HepG2 (cell line): Measurements from ENCODE around the gene VWCE. TPM values are rescaled to one million over a fixed set of nuclear protein-coding genes. Genes with fewer than 3 reads are reported as not detected.
"Not testable (repeated sequence)": the region's sequence is repeated elsewhere in the genome, so short reads cannot be mapped to it uniquely, and the experiment has no call there.

Source experiments
- ATAC-seq: fragments of 200-7000 bp; cut with Tn5 transposase; 3 replicates; pipeline ENCODE4 v1.9.1; 2020; ENCODE audit warnings: mild to moderate bottlenecking, moderate library complexity
- BruUV-seq: library from RNA; stranded (reverse); fragments of 400-500 nt; replicated peaks from 2 replicates; lab custom pipeline; 2021; lab: Mats Ljungman, UMichigan
- CTCF ChIA-PET: fragments of 300-600 bp; formaldehyde crosslinking; extraction: SDS; loops from one replicate; lab custom pipeline; 2021; ENCODE audit warnings: low total read pairs, inconsistent platforms, low intra/inter-chr PET ratio; lab: Yijun Ruan, JAX
- POLR2A ChIA-PET: fragments of 350-600 bp; sonication (Branson Sonifier 250); formaldehyde crosslinking; loops from one replicate; lab custom pipeline; 2020; ENCODE audit warnings: antibody characterized with exemption, inconsistent platforms; lab: Yijun Ruan, JAX
- DNase-seq: peaks from one replicate; pipeline ENCODE4 v3.0.0-alpha.2; 2015; ENCODE audit warnings: low spot score
- FAIRE-seq: peaks from 3 replicates; lab custom pipeline; 2011; peaks lifted over from hg19 to GRCh38; lab: Jason Lieb, UNC
- H2AFZ ChIP-seq: one replicate; pipeline ENCODE4 v1.6.1; 2011; ENCODE audit warnings: low read length, inconsistent platforms
- H3K27ac ChIP-seq: fragments of 300-600 bp; 3 replicates; pipeline ENCODE4 v1.8.0; 2011; ENCODE audit warnings: mixed run types, mild to moderate bottlenecking, mixed read lengths, low read length, inconsistent platforms; ENCODE audit not compliant: insufficient read depth; ENCODE audit errors: extremely low read length
- H3K27me3 ChIP-seq, 2 experiments: fragments of 200-600 bp in 1 of 2; 2 replicates in 1 of 2; 3 replicates in 1 of 2; pipeline versions ENCODE4 v1.6.0 to v1.8.0; 2011; ENCODE audit warnings: low read length in 2 of 2, mild to moderate bottlenecking in 2 of 2, moderate library complexity in 2 of 2, inconsistent platforms in 1 of 2; ENCODE audit not compliant: insufficient read depth in 2 of 2, control insufficient read depth in 1 of 2
- H3K36me3 ChIP-seq, 2 experiments: fragments of 200-600 bp in 1 of 2; replicated peaks in 1 of 2; 2 replicates in 1 of 2; 3 replicates in 1 of 2; pipeline versions ENCODE4 v1.5.1 to v1.8.0; 2011; ENCODE audit warnings: low read length in 2 of 2, inconsistent platforms in 1 of 2; ENCODE audit not compliant: insufficient read depth in 2 of 2, control insufficient read depth in 1 of 2
- H3K4me1 ChIP-seq: 2 replicates; pipeline ENCODE4 v1.5.1; 2012; ENCODE audit warnings: low read length, inconsistent platforms; ENCODE audit not compliant: insufficient read depth
- H3K4me2 ChIP-seq: 2 replicates; pipeline ENCODE4 v1.6.0; 2011; ENCODE audit warnings: low read depth, low read length, inconsistent platforms
- H3K4me3 ChIP-seq, 3 experiments: fragments of 200-600 bp in 1 of 3; sonication (generic), shearing (Covaris generic) in 1 of 3; replicated peaks in 1 of 3; 2 replicates each; pipeline ENCODE4 v1.5.1; 2011 to 2016; ENCODE audit warnings: low read length in 3 of 3, inconsistent platforms in 2 of 3, low read depth in 2 of 3, mild to moderate bottlenecking in 2 of 3, control low read depth in 1 of 3, mixed read lengths in 1 of 3; ENCODE audit not compliant: insufficient read depth in 1 of 3
- H3K79me2 ChIP-seq: one replicate; pipeline ENCODE4 v1.6.1; 2011; ENCODE audit warnings: low read length, inconsistent platforms; ENCODE audit not compliant: insufficient read depth
- H3K9ac ChIP-seq: 2 replicates; pipeline ENCODE4 v1.6.0; 2011; ENCODE audit warnings: mild to moderate bottlenecking, low read depth, low read length, inconsistent platforms; ENCODE audit not compliant: insufficient read depth
- H3K9me3 ChIP-seq: 2 replicates; pipeline ENCODE4 v1.5.1; 2012; ENCODE audit warnings: mild to moderate bottlenecking, low read length
- H4K20me1 ChIP-seq: 2 replicates; pipeline ENCODE4 v1.6.0; 2011; ENCODE audit warnings: inconsistent platforms, mild to moderate bottlenecking, low read length, moderate library complexity; ENCODE audit not compliant: insufficient read depth
- WGBS: methylation state at CpG from one replicate; pipeline ENCODE4 v1.1.6; 2017; ENCODE audit warnings: low lambda C conversion rate; 5-methylcytosine and 5-hydroxymethylcytosine counted together
- in situ Hi-C: cut with HindIII; loops from 2 replicates; pipeline ENCODE4 v1.10.0; 2017; ENCODE audit warnings: low pct_unique_long_range_greater_than_20kb; ENCODE audit not compliant: extremely low pct_ligation_motif_present
- intact Hi-C: fragments of 100-400 bp; cut with micrococcal nuclease; formaldehyde crosslinking; loops from one replicate; pipeline ENCODE4 v1.10.0; 2022; ENCODE audit not compliant: unreplicated experiment
- polyA plus RNA-seq, 8 experiments: library from polyadenylated mRNA; depleted of rRNA in 3 of 8; stranded (reverse) in 7 of 8; unstranded in 1 of 8; fragments of >200 nt; fragmentation: Illumina TruSeq in 4 of 8; extraction: Trizol in 4 of 8; gene quantifications; 2 replicates each; pipeline versions ENCODE4 v1.2.1 to v1.2.3, GENCODE V29; 2011 to 2016; ENCODE audit warnings: low read depth in 4 of 8, missing spikeins in 1 of 8, mixed read lengths in 1 of 8; ENCODE audit not compliant: insufficient read depth in 1 of 8
- total RNA-seq, 5 experiments: library from RNA; depleted of rRNA; stranded (reverse); fragments of >200 nt; fragmentation: Illumina TruSeq; extraction: Trizol; gene quantifications; 2 replicates each; pipeline ENCODE4 v1.2.3, GENCODE V29; 2016; ENCODE audit warnings: low read depth in 1 of 5

Gene VWCE
- total and polyA plus RNA-seq, 2 of the 13 experiments (the other 11 are each of a cell fraction or from before 2014, with no cell fraction given), result 27.6 to 58.3 TPM

DNA sequence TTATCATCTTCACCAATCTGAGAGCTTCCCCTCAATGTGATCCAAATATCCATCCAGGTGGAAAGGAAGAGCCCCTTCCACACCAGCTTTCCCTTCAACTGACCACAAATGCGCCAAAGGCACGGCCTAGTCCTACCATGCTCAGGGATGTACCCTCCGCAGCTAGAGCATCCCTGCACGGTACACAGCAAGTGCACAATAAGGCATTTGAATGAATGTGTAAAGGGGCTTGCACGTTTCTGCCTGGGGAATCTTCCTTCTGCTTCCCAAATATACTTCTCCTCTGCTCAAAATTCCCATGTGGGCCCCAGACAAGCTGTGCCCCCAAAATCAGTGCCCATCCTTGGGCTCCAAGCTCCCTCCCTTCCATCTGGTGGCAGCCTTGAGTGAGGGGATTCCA, 76.1 kb downstream of the VWCE start:
- H3K27me3 ChIP-seq, in situ Hi-C loops, H3K9me3 ChIP-seq, H2AFZ ChIP-seq, H3K36me3 ChIP-seq, H3K9ac ChIP-seq, intact Hi-C loops, H3K79me2 ChIP-seq, H3K4me2 ChIP-seq, FAIRE-seq, DNase-seq, CTCF ChIA-PET, H3K4me1 ChIP-seq, BruUV-seq, ATAC-seq, H3K27ac ChIP-seq, POLR2A ChIA-PET, H3K4me3 ChIP-seq, H4K20me1 ChIP-seq: not testable (repeated sequence)
- 5% methylated on average over 5 of the region's 5 CpGs for WGBS

- CTCF ChIA-PET, H2AFZ ChIP-seq, H3K4me3 ChIP-seq, H3K9ac ChIP-seq, in situ Hi-C loops, FAIRE-seq, H3K4me1 ChIP-seq, H3K4me2 ChIP-seq, POLR2A ChIA-PET, H3K27me3 ChIP-seq, DNase-seq, ATAC-seq, BruUV-seq, intact Hi-C loops, H3K36me3 ChIP-seq, H4K20me1 ChIP-seq, H3K9me3 ChIP-seq, H3K79me2 ChIP-seq, H3K27ac ChIP-seq: not testable (repeated sequence)
- WGBS, result no CpG with 5 or more reads among the region's 4 CpGs
Measured at GRCh38 chr11:61218306-61218705, 76.8 kb downstream of the VWCE start.

DNA sequence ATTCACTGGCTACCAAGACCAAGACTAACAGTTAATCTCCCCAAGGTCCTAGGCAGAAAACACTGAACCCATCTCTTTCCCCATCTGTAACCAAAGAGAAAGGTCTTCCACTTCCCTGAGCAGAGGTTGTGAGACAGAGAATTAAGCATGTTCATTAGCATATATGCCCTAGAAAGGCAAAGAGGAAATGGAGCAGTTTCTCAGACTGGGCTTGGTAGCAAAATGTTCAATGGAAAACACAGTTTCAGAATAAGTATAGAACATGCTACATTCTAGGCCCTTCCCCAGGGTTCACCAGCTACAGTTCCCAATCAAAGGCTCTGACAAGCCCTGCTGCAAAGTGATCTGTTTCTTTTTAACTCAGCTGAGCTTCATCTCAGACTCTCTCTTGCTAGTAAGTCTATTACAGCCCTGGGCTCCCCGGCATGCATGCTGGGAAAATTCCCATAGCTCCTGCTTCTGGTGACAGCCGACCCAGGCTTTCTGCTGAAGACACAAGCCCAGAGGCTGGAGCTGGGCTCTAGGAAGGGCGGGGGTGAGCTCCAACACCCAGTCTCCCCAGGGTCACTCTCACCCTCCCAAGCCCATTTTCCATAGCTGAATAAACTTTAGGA, 81.3 kb downstream of the VWCE start:
- ATAC-seq, H3K4me3 ChIP-seq: not testable (repeated sequence)

DNA sequence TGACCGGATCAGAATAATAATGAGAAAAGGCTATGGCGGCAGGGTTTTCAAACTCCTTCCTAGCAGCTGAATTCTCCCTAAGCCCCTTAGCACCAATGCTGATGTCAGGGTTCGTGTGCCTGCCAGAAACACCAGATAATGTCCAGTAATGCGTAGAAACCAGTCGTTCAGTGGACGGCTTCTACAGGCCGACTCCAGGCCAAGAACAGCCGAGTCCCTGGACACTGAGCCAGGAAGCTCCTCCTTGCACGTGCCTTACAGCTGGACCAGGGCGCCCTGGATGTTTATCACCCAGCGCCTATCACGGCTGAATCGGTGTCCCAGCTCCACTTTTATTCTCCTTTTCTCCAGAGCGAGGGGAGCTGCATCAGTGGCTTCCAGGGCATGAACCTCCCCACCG, 82.9 kb downstream of the VWCE start:
- H3K9me3 ChIP-seq, H3K79me2 ChIP-seq, H2AFZ ChIP-seq, in situ Hi-C loops, H3K27me3 ChIP-seq, FAIRE-seq, H3K27ac ChIP-seq, BruUV-seq, H3K4me2 ChIP-seq, H3K4me3 ChIP-seq, H3K4me1 ChIP-seq, H3K9ac ChIP-seq, intact Hi-C loops, H4K20me1 ChIP-seq, POLR2A ChIA-PET, H3K36me3 ChIP-seq, DNase-seq, CTCF ChIA-PET, ATAC-seq: not testable (repeated sequence)
- WGBS, result no CpG with 5 or more reads among the region's 15 CpGs

More for the DNA sequence above, 81.3 kb downstream of the VWCE start:
- H3K4me2 ChIP-seq, H3K27ac ChIP-seq, H3K27me3 ChIP-seq, H2AFZ ChIP-seq, CTCF ChIA-PET, intact Hi-C loops, FAIRE-seq, H3K9me3 ChIP-seq, H3K36me3 ChIP-seq, H3K79me2 ChIP-seq, H3K4me1 ChIP-seq, H4K20me1 ChIP-seq, H3K9ac ChIP-seq, POLR2A ChIA-PET, in situ Hi-C loops, DNase-seq, BruUV-seq: not testable (repeated sequence)
- no CpG with 5 or more reads among the region's 3 CpGs for WGBS
